ENCODE measurements around the gene CDT1. TPM values are rescaled to one million over a fixed set of nuclear protein-coding genes. Genes with fewer than 3 reads are reported as not detected.

CDT1 gene
- total RNA-seq, 1 experiment from 2014 or later, result 39.9 TPM

- TF ChIP-seq, protein P1, sequence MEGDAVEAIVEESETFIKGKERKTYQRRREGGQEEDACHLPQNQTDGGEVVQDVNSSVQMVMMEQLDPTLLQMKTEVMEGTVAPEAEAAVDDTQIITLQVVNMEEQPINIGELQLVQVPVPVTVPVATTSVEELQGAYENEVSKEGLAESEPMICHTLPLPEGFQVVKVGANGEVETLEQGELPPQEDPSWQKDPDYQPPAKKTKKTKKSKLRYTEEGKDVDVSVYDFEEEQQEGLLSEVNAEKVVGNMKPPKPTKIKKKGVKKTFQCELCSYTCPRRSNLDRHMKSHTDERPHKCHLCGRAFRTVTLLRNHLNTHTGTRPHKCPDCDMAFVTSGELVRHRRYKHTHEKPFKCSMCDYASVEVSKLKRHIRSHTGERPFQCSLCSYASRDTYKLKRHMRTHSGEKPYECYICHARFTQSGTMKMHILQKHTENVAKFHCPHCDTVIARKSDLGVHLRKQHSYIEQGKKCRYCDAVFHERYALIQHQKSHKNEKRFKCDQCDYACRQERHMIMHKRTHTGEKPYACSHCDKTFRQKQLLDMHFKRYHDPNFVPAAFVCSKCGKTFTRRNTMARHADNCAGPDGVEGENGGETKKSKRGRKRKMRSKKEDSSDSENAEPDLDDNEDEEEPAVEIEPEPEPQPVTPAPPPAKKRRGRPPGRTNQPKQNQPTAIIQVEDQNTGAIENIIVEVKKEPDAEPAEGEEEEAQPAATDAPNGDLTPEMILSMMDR (IDR thresholded peaks at IDR 0.05), result no peak
- no peak for TF ChIP-seq SIN3A (IDR thresholded peaks at IDR 0.05; ENCODE audit: borderline replicate concordance, insufficient read depth, low read depth, low read length)
- no peak for TF ChIP-seq POLR2AphosphoS5 (IDR thresholded peaks at IDR 0.05; ENCODE audit: low read depth, low read length)
- no peak for TF ChIP-seq REST (IDR thresholded peaks at IDR 0.05; ENCODE audit: insufficient read depth in 1 of 2, low read depth in 2 of 2, low read length in 1 of 2)
- no peak for TF ChIP-seq TCF7L2 (IDR thresholded peaks at IDR 0.05; ENCODE audit: low read depth, low read length)
- intact Hi-C loops (cut with micrococcal nuclease; ENCODE audit: unreplicated experiment) (no loop called here), in situ Hi-C loops (cut with HindIII; ENCODE audit: low pct_unique_long_range_greater_than_20kb, low sequenced_read_pairs) (no loop called here)
- no peak overlapping the region for H3K4me3 ChIP-seq (ENCODE audit: low read depth in 2 of 2, low read length in 2 of 2)
- no peak for DNase-seq (ENCODE audit: low read depth, low spot score)
- peaks cover under 1% of the 10 kb centered on the region; the same call in 1 of the 2 replicates for H3K36me3 ChIP-seq (ENCODE audit: control insufficient read depth, insufficient read depth, low read length)
- H3K27me3 ChIP-seq (ENCODE audit: control insufficient read depth, insufficient read depth, low read length), result no peaks in the 10 kb centered on the region
- BruUV-seq (replicated peaks), result no TSS peak
- CTCF ChIA-PET, result no interaction called here
- no peaks in the 10 kb centered on the region for H3K9me3 ChIP-seq (ENCODE audit: control insufficient read depth, insufficient read depth, low read depth, low read length)
- no peak overlapping the region for H3K27ac ChIP-seq (ENCODE audit: low read length)
- POLR2A ChIA-PET, result no interaction called here
- no peaks in the 10 kb centered on the region for H3K4me1 ChIP-seq (ENCODE audit: control insufficient read depth, insufficient read depth, low read length)
- ATAC-seq, result no peak
Measured at GRCh38 chr16:88799569-88800276, 3.9 kb upstream of the CDT1 start.

DNA sequence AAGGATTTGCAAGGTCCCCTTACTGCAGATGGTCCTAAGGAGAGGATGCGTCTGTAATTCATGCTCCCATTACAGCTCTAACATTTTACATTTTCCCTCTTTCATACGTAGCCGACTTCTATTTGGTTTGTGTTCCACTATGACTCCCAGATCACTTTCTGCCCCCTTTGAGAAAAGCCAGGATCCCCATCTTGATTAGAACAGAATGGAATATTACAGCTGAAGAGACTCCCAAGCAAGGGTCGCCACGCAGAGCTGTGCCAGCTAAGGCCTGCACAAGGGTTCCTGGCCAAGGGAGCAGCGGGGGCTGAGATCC, 3.4 kb upstream of the CDT1 start:
- no TSS peak for BruUV-seq (replicated peaks)
- Histone ChIP-seq H3K9me3 (ENCODE audit: control insufficient read depth, insufficient read depth, low read depth, low read length) (no peaks in the 10 kb centered on the region), H3K4me3 (ENCODE audit: low read depth in 2 of 2, low read length in 2 of 2) (no peak overlapping the region), H3K27me3 (ENCODE audit: control insufficient read depth, insufficient read depth, low read length) (no peaks in the 10 kb centered on the region), H3K27ac (ENCODE audit: low read length) (no peak overlapping the region), H3K36me3 (ENCODE audit: control insufficient read depth, insufficient read depth, low read length) (peaks cover 4% of the 10 kb centered on the region; the same call in 1 of the 2 replicates), H3K4me1 (ENCODE audit: control insufficient read depth, insufficient read depth, low read length) (no peaks in the 10 kb centered on the region)
- CTCF ChIA-PET, result no interaction called here
- POLR2A ChIA-PET, result no interaction called here
- in situ Hi-C loops (cut with HindIII; ENCODE audit: low pct_unique_long_range_greater_than_20kb, low sequenced_read_pairs) (no loop called here), intact Hi-C loops (cut with micrococcal nuclease; ENCODE audit: unreplicated experiment) (no loop called here)
- TF ChIP-seq SIN3A (IDR thresholded peaks at IDR 0.05; ENCODE audit: borderline replicate concordance, insufficient read depth, low read depth, low read length) (no peak), REST (IDR thresholded peaks at IDR 0.05; ENCODE audit: insufficient read depth in 1 of 2, low read depth in 2 of 2, low read length in 1 of 2) (no peak), TCF7L2 (IDR thresholded peaks at IDR 0.05; ENCODE audit: low read depth, low read length) (no peak), POLR2AphosphoS5 (IDR thresholded peaks at IDR 0.05; ENCODE audit: low read depth, low read length) (no peak)
- TF ChIP-seq, protein P1 (IDR thresholded peaks at IDR 0.05), result no peak
- DNase-seq (ENCODE audit: low read depth, low spot score), result no peak
- ATAC-seq, result no peak
